Measurements from ENCODE around the gene ZNF737.
"Not testable (repeated sequence)": the region's sequence is repeated elsewhere in the genome, so short reads cannot be mapped to it uniquely, and the experiment has no call there.

- TF ChIP-seq CTCF (IDR thresholded peaks at IDR 0.05); ZFX (IDR thresholded peaks at IDR 0.05; ENCODE audit: borderline replicate concordance): not testable (repeated sequence)
Observed at GRCh38 chr19:20530303-20530702, 35.3 kb downstream of the ZNF737 start.
